Heart left ventricle (tissue), 16 donors: Measurements from ENCODE around the gene OSMR. TPM values are rescaled to one million over a fixed set of nuclear protein-coding genes. Genes with fewer than 3 reads are reported as not detected.

Experiments used
- ATAC-seq, 4 donors: fragments of 200-7000 bp; cut with Tn5 transposase; one replicate each; pipeline ENCODE4 v1.9.1; 2020 to 2022; ENCODE audit warnings: moderate library complexity in 4 of 4, mild to moderate bottlenecking in 3 of 4, moderate number of reproducible peaks in 1 of 4
- DNase-seq, 5 donors: peaks; one replicate each; pipeline ENCODE4 v3.0.0-alpha.2; 2020
- H3K27ac ChIP-seq, 12 donors: fragments of 200-600 bp; sonication (generic) in 4 of 12; one replicate each; pipeline versions ENCODE4 v1.5.0 to v1.8.0; 2016 to 2022; ENCODE audit warnings: mild to moderate bottlenecking in 2 of 12
- H3K27me3 ChIP-seq, 9 donors: fragments of 200-600 bp; sonication (generic) in 2 of 9; one replicate each; pipeline versions ENCODE4 v1.5.1 to v1.8.0; 2016 to 2022; ENCODE audit warnings: mild to moderate bottlenecking in 3 of 9
- H3K36me3 ChIP-seq, 9 donors: fragments of 200-600 bp; sonication (generic) in 2 of 9; one replicate each; pipeline versions ENCODE4 v1.5.0 to v1.8.0; 2018 to 2022; ENCODE audit warnings: mild to moderate bottlenecking in 2 of 9
- H3K4me1 ChIP-seq, 12 donors: fragments of 200-600 bp; sonication (generic) in 4 of 12; one replicate each; pipeline versions ENCODE4 v1.5.0 to v1.8.0; 2016 to 2022; ENCODE audit warnings: mild to moderate bottlenecking in 3 of 12
- H3K4me3 ChIP-seq, 12 donors: fragments of 200-600 bp; sonication (generic) in 4 of 12; one replicate each; pipeline versions ENCODE4 v1.5.0 to v1.8.0; 2017 to 2022; ENCODE audit warnings: mild to moderate bottlenecking in 9 of 12, moderate library complexity in 4 of 12
- H3K9me3 ChIP-seq, 12 donors: fragments of 200-600 bp; sonication (generic) in 4 of 12; one replicate each; pipeline versions ENCODE4 v1.5.0 to v1.8.0; 2016 to 2022; ENCODE audit warnings: mild to moderate bottlenecking in 1 of 12
- CTCF ChIP-seq, 12 donors: fragments of 200-600 bp; sonication (generic) in 4 of 12; IDR thresholded peaks; one replicate each; pipeline versions ENCODE4 v1.5.0 to v1.8.0; 2018 to 2022; ENCODE audit warnings: antibody characterized with exemption in 12 of 12, mild to moderate bottlenecking in 5 of 12
- POLR2A ChIP-seq, 2 donors: fragments of 450-650 bp; IDR thresholded peaks; one replicate each; pipeline ENCODE4 v1.6.1; 2017; ENCODE audit warnings: antibody characterized with exemption in 2 of 2, mild to moderate bottlenecking in 2 of 2, moderate library complexity in 2 of 2
- WGBS, 4 donors: extraction: QIAGEN DNeasy Blood & Tissue Kit in 2 of 4; methylation state at CpG; one replicate each; pipeline versions ENCODE4 v1.1.5 to v1.1.7; 2013 to 2018; 5-methylcytosine and 5-hydroxymethylcytosine counted together
- intact Hi-C, 10 donors: fragments of 100-400 bp; cut with DNase I; formaldehyde crosslinking; loops; one replicate each; pipeline versions ENCODE4 v1.11.1 to v1.14.2; 2022
- polyA plus RNA-seq, 2 donors: library from polyadenylated mRNA; stranded (reverse); fragments of 200-250 nt; gene quantifications; one replicate each; pipeline ENCODE4 v1.2.3, GENCODE V29; 2013
- total RNA-seq, 9 donors: library from RNA; depleted of rRNA in 2 of 9; stranded (reverse); fragments of >200 nt in 2 of 9; fragmentation: NEBNext Ultra II Directional in 3 of 9; extraction: Animal tissue kit (Norgen Biotek cat#: 25700) in 3 of 9; gene quantifications; one replicate each; pipeline versions ENCODE4 v1.1.0 to v1.2.4, GENCODE V29; 2016 to 2023
- donor health status: ischemic (EF 13 %, LVEDD 7.1; RV severe dilation, severe dysfunction).
- donor health status: healthy with polysubstance abuse.
- donor health status: DM: no; HTN: yes; CAD: no.
- donor health status: DM: no; HTN: no; CAD: no.
- donor health status: ischemic (EF 25% LVEDD 6.9; RV normal size, moderate dysfunction).
- donor health status: ischemic (EF 25% LVEDD 5.7; RV mildly dilated, moderate dysfunction).
- donor health status: healthy.
- donor health status: DM: yes; HTN: yes; CAD: no.
- donor health status: ischemic (EF 35%, LVEDD 5.7; RV mildly dilated, moderate dysfunction).
- donor health status: nonischemic (EF 11% LVEDD 7.7; RV severe dilation, severe dysfunction).
- donor health status: DM: yes; HTN: yes; CAD: no.
- donor health status: PGD.
- donor health status: ischemic (EF 29% LVEDD 5.4; RV normal size, mild dysfunction).
- donor health status: nonischemic (EF 23%, LVEDD 6.1; RV moderate dilation, normal function).

The OSMR gene
- total and polyA plus RNA-seq, 11 donors = 4.2 to 39.2 (median 12.0) TPM

GRCh38 chr5:38938973-38939372 lies 93.2 kb downstream of the OSMR start:
- no peaks in the 10 kb centered on the region for H3K27me3 ChIP-seq
- DNase-seq = no peak
- H3K27ac ChIP-seq = no peak overlapping the region
- WGBS, 4 donors = 42 to 67% (median 64%) methylated on average over 1 of the region's 1 CpG
- no peak for ATAC-seq
- H3K36me3 ChIP-seq = peaks cover 0 to 100% (median 71%) of the 10 kb centered on the region in 9 donors
- H3K4me3 ChIP-seq = no peak overlapping the region
- TF ChIP-seq POLR2A (IDR thresholded peaks at IDR 0.05) (no peak), CTCF (IDR thresholded peaks at IDR 0.05) (no peak)
- H3K4me1 ChIP-seq = no peaks in the 10 kb centered on the region
- intact Hi-C loops = no loop called here
- H3K9me3 ChIP-seq = no peaks in the 10 kb centered on the region

- intact Hi-C loops = no loop called here
- H3K27me3 ChIP-seq = no peaks in the 10 kb centered on the region
- H3K9me3 ChIP-seq = no peaks in the 10 kb centered on the region
- 52 to 57% (median 54%) methylated on average over 2 of the region's 2 CpGs for WGBS, 4 donors
- H3K4me1 ChIP-seq = no peaks in the 10 kb centered on the region
- DNase-seq (no peak), ATAC-seq (no peak)
- H3K27ac ChIP-seq = no peak overlapping the region
- H3K4me3 ChIP-seq = no peak overlapping the region
- TF ChIP-seq CTCF (IDR thresholded peaks at IDR 0.05) = no peak
- no peak for TF ChIP-seq POLR2A (IDR thresholded peaks at IDR 0.05)
- peaks cover 3 to 100% (median 84%) of the 10 kb centered on the region in 9 donors for H3K36me3 ChIP-seq
Observed at GRCh38 chr5:38940230-38940858, 94.5 kb downstream of the OSMR start.

- H3K27me3 ChIP-seq = no peaks in the 10 kb centered on the region
- DNase-seq = no peak
- H3K9me3 ChIP-seq = no peaks in the 10 kb centered on the region
- no peak overlapping the region for H3K4me3 ChIP-seq
- H3K36me3 ChIP-seq = peaks cover 3 to 100% (median 91%) of the 10 kb centered on the region in 9 donors
- intact Hi-C loops = no loop called here
- TF ChIP-seq CTCF (IDR thresholded peaks at IDR 0.05) = no peak
- no peak for TF ChIP-seq POLR2A (IDR thresholded peaks at IDR 0.05)
- no peak overlapping the region for H3K27ac ChIP-seq
- no peaks in the 10 kb centered on the region for H3K4me1 ChIP-seq
- 95 to 99% (median 98%) methylated on average over 2 of the region's 2 CpGs for WGBS, 4 donors
- ATAC-seq = no peak
Observed at GRCh38 chr5:38941912-38942311, 96.1 kb downstream of the OSMR start.

- DNase-seq (no peak), ATAC-seq (no peak)
- no peak for TF ChIP-seq CTCF (IDR thresholded peaks at IDR 0.05)
- Histone ChIP-seq H3K27ac (no peak overlapping the region), H3K27me3 (no peaks in the 10 kb centered on the region), H3K36me3 (peaks cover 3 to 100% (median 93%) of the 10 kb centered on the region in 9 donors), H3K4me3 (no peak overlapping the region), H3K9me3 (no peaks in the 10 kb centered on the region), H3K4me1 (no peaks in the 10 kb centered on the region)
- intact Hi-C loops = no loop called here
- 93 to 96% (median 95%) methylated on average over 4 of the region's 4 CpGs for WGBS, 4 donors
Observed at GRCh38 chr5:38944282-38944681, 98.5 kb downstream of the OSMR start.
